Osteoblast (primary cell): ENCODE measurements around the gene BCAR3. TPM values are rescaled to one million over a fixed set of nuclear protein-coding genes. Genes with fewer than 3 reads are reported as not detected.
"Not testable (repeated sequence)": the region's sequence is repeated elsewhere in the genome, so short reads cannot be mapped to it uniquely, and the experiment has no call there.

Experiments used
- DNase-seq: peaks from one replicate; pipeline ENCODE4 v3.0.0; 2011; ENCODE audit warnings: low spot score, mixed read lengths; ENCODE audit not compliant: insufficient read length; ENCODE audit errors: missing footprints
- H2AFZ ChIP-seq: 2 replicates; pipeline ENCODE4 v1.6.0; 2011; ENCODE audit warnings: mild to moderate bottlenecking, low read length
- H3K27ac ChIP-seq: 2 replicates; pipeline ENCODE4 v1.5.1; 2011; ENCODE audit warnings: mild to moderate bottlenecking, low read depth, low read length, moderate library complexity
- H3K27me3 ChIP-seq: 2 replicates; pipeline ENCODE4 v1.6.0; 2012; ENCODE audit warnings: mild to moderate bottlenecking, control low read depth, inconsistent platforms, low read length, moderate library complexity; ENCODE audit not compliant: insufficient read depth
- H3K36me3 ChIP-seq: 2 replicates; pipeline ENCODE4 v1.5.1; 2011; ENCODE audit warnings: mild to moderate bottlenecking, low read length, control low read depth, moderate library complexity; ENCODE audit not compliant: insufficient read depth
- H3K4me1 ChIP-seq: 2 replicates; pipeline ENCODE4 v1.5.1; 2011; ENCODE audit warnings: mild to moderate bottlenecking, low read length, control low read depth, moderate library complexity; ENCODE audit not compliant: insufficient read depth
- H3K4me2 ChIP-seq: 2 replicates; pipeline ENCODE4 v1.6.0; 2011; ENCODE audit warnings: mild to moderate bottlenecking, low read length; ENCODE audit not compliant: insufficient read depth
- H3K4me3 ChIP-seq: fragments of 200-600 bp; sonication (generic); 3 replicates; pipeline ENCODE4 v1.5.1; 2012; ENCODE audit warnings: mild to moderate bottlenecking, low read length, inconsistent platforms; ENCODE audit not compliant: insufficient read depth
- H3K79me2 ChIP-seq: 2 replicates; pipeline ENCODE4 v1.6.0; 2012; ENCODE audit warnings: mild to moderate bottlenecking, low read length, control low read depth, inconsistent platforms; ENCODE audit not compliant: insufficient read depth
- H3K9me3 ChIP-seq: 2 replicates; pipeline ENCODE4 v1.5.1; 2011; ENCODE audit warnings: low read depth, low read length, control low read depth
- H4K20me1 ChIP-seq: 2 replicates; pipeline ENCODE4 v1.6.0; 2012; ENCODE audit warnings: mild to moderate bottlenecking, low read length, control low read depth; ENCODE audit not compliant: insufficient read depth
- CTCF ChIP-seq: IDR thresholded peaks from 2 replicates; pipeline ENCODE4 v1.5.1; 2011; ENCODE audit warnings: mild to moderate bottlenecking, low read depth, low read length, moderate library complexity; ENCODE audit errors: extremely low read depth
- total RNA-seq: library from RNA; depleted of rRNA; stranded (reverse); fragments of >200 nt; gene quantifications from 2 replicates; pipeline ENCODE4 v1.2.3, GENCODE V29; 2012

The BCAR3 gene
- total RNA-seq, 1 donor = 34.0 TPM

GRCh38 chr1:93676427-93676826 lies 5.2 kb downstream of the BCAR3 start:
- H3K36me3 ChIP-seq = peaks cover 26% of the 10 kb centered on the region
- H3K79me2 ChIP-seq = peaks cover 87% of the 10 kb centered on the region
- no peaks in the 10 kb centered on the region for H3K27me3 ChIP-seq
- no peak overlapping the region for H3K4me3 ChIP-seq
- peaks cover 68% of the 10 kb centered on the region for H3K4me1 ChIP-seq
- H4K20me1 ChIP-seq = peaks cover 68% of the 10 kb centered on the region
- no peak overlapping the region for H2AFZ ChIP-seq
- H3K27ac ChIP-seq = peak overlapping the region; percentile 50
- DNase-seq = no peak
- TF ChIP-seq CTCF = no peak
- no peaks in the 10 kb centered on the region for H3K9me3 ChIP-seq
- peak overlapping the region; percentile 47 for H3K4me2 ChIP-seq

GRCh38 chr1:93675931-93676330 lies 5.7 kb downstream of the BCAR3 start:
- peaks cover 30% of the 10 kb centered on the region for H3K36me3 ChIP-seq
- peaks cover 68% of the 10 kb centered on the region for H4K20me1 ChIP-seq
- no peaks in the 10 kb centered on the region for H3K9me3 ChIP-seq
- TF ChIP-seq CTCF = no peak
- no peaks in the 10 kb centered on the region for H3K27me3 ChIP-seq
- H2AFZ ChIP-seq = no peak overlapping the region
- H3K4me1 ChIP-seq = peaks cover 73% of the 10 kb centered on the region
- DNase-seq = peak; percentile 78
- peaks cover 92% of the 10 kb centered on the region for H3K79me2 ChIP-seq
- H3K27ac ChIP-seq = peak overlapping the region; percentile 50
- H3K4me3 ChIP-seq = no peak overlapping the region
- H3K4me2 ChIP-seq = peak overlapping the region; percentile 47

- peaks cover 30% of the 10 kb centered on the region for H3K36me3 ChIP-seq
- no peak overlapping the region for H3K4me3 ChIP-seq
- H3K9me3 ChIP-seq = no peaks in the 10 kb centered on the region
- DNase-seq = no peak
- no peak for TF ChIP-seq CTCF
- H3K79me2 ChIP-seq = peaks cover 92% of the 10 kb centered on the region
- no peaks in the 10 kb centered on the region for H3K27me3 ChIP-seq
- peaks cover 75% of the 10 kb centered on the region for H3K4me1 ChIP-seq
- H4K20me1 ChIP-seq = peaks cover 70% of the 10 kb centered on the region
- peak overlapping the region; percentile 47 for H3K4me2 ChIP-seq
- no peak overlapping the region for H3K27ac ChIP-seq
- H2AFZ ChIP-seq = no peak overlapping the region
Measured at GRCh38 chr1:93675271-93675670, 6.4 kb downstream of the BCAR3 start.

- not testable (repeated sequence) for H3K27ac ChIP-seq, DNase-seq, H3K4me2 ChIP-seq, H3K9me3 ChIP-seq, H3K4me3 ChIP-seq, H3K27me3 ChIP-seq, H2AFZ ChIP-seq
- H3K4me1 ChIP-seq = peaks cover 75% of the 10 kb centered on the region
- peaks cover 30% of the 10 kb centered on the region for H3K36me3 ChIP-seq
- peaks cover 89% of the 10 kb centered on the region for H3K79me2 ChIP-seq
- H4K20me1 ChIP-seq = peaks cover 68% of the 10 kb centered on the region
Measured at GRCh38 chr1:93674071-93674470, 7.6 kb downstream of the BCAR3 start.
